ENCODE data around the gene CHFR.

DNA sequence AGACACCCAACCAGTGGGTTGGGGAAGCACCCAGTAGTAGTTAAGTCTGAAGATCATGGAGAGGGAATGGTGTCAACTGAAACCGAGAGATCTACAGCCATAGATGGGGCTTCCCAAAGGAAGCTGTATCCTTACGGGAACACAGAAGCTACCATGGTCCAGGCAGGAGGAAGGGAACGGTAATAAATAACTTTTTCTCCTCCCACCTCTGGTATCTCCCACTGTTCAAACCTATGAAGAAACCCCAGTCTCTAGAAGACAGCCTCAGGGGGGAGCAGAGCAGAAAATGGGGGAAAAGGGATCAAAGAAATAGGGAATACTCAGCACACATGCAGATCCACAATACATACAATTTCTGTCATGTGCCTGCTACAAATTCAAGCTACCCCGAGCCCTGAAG, 35.3 kb upstream of the CHFR start:
- TF ChIP-seq EZH2 (IDR thresholded peaks at IDR 0.05; ENCODE audit: insufficient read depth, poor library complexity, severe bottlenecking) (no peak), EZH2phosphoT487 (IDR thresholded peaks at IDR 0.05; ENCODE audit: insufficient read depth, low read depth) (no peak)

All from GM23248 (cell line).